M059J (cell line): ENCODE measurements around the gene DLX2. TPM values are rescaled to one million over a fixed set of nuclear protein-coding genes. Genes with fewer than 3 reads are reported as not detected.

Source experiments
- DNase-seq: peaks from one replicate; pipeline ENCODE4 v3.0.0-alpha.2; 2012; ENCODE audit warnings: low read depth
- total RNA-seq: library from RNA; depleted of rRNA; stranded (reverse); fragments of >200 nt; shearing (Covaris generic); gene quantifications from 2 replicates; pipeline ENCODE4 v1.2.3, GENCODE V29; 2014

Gene DLX2
- total RNA-seq, 1 experiment from 2014 or later, result 4.2 TPM

DNA sequence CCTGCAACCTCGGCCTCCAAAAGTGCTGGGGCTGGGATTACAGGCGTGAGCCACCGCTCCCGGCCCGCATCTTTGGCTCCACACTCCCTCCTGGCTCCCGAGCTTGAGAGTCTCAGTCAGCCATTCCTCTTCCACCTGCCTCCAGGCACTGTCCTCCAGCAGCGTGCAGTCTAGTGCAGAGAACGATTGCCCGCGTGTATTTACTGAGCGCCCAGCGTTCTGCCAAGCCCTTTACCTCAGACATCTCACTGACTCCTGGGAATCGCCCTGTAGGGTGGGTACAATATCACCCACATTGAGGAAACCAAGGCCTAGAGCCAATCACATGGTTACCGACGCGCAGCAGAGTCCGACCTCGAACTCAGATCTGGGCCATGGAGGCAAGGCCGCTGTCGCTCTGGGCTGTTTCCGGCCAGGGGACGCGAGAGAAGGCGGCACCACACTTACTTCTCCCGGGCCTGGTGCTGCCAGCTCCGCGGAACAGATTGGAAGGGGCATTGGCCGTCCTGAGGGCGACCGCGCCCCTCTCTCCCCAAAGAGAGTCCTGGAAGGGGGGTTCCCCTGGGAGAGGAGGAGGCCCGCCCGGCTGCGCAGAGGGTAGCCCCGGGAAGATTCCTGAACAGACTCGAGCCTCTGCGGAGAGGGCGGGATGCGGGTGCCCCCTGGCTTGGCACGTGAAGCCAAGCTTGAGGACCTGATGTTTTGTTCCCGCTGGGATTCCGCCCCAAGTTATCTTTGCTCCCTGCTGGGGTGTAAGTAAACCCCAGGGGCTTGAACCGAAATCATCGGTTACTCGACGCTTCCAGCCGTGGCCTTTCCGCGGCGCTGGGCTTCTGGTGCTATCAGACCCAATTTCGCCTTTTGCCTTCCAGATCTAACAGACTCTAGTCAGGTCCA lies 5.2 kb upstream of the DLX2 start:
- no peak for DNase-seq

DNA sequence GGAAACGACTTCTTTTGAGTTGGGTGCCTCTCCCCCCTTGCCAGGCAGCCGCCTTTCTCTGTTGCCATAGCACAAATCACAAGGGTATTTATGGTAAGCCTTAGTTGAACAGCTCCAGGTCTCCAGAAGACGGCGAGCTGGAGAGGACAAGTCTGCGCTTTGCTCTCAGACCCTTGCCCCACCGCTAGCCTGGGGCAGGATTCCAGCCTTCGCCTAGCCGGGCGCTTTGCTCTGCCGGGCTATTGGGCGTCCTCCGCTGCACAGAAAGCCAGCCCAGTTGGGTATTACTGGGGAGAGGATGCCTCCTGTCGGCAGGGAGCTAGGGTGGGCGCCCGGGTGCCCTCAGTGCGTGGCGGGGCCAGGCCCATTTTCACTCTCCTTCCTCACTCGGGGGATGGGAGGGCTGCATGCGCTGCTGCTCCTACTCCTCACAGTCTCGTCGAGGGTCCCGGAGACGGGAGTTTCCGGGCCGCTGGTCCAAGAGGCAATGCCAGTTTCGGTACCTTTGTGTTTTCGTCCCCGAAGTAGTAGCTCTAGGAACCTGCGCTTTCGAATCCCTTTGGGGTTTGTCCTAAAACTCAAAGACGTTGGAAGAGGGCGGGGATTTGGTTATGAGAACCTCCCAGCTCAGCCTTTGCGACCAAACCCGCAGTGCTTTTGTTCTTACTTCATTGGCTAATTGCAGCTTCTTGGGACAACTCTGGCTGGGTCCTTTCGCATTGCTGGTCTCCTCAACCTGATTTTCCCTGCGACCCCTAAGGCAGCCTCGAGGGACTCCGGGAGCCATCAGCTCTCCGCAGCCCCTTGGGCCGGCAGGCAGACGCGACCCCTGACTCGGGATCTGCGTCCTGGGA lies 3.6 kb upstream of the DLX2 start:
- DNase-seq, result peak; percentile 72

DNA sequence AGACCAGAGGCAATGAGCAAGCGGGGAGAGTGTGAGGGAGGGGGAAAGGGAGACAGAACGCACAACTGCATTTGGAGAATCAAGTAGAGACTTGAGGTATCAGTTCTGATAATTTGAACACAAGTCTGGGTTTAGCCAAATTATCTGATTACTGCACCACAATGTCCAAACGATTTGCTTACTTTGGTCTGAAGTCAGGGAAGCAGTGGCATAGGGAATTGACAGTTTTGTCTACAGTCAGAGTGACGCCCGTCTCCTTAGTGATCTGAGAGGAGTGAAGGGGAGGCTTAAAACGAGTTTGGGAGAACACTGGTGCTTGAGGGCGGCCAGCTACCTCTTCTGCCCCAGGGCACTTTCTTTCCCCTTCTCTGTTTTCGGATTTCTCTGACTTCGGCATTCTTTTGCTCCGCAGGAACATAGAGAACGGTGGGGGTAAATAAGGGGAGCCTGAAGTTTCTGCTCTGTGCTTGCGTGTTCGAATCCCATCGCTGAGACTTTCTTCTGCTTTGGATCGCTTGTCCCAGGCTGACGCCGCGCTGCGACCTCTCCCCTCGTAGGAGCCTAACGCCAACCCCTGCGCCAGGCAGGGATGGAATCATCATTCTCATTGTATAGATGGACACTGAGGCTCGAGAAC lies 2.9 kb upstream of the DLX2 start:
- DNase-seq, result no peak

DNA sequence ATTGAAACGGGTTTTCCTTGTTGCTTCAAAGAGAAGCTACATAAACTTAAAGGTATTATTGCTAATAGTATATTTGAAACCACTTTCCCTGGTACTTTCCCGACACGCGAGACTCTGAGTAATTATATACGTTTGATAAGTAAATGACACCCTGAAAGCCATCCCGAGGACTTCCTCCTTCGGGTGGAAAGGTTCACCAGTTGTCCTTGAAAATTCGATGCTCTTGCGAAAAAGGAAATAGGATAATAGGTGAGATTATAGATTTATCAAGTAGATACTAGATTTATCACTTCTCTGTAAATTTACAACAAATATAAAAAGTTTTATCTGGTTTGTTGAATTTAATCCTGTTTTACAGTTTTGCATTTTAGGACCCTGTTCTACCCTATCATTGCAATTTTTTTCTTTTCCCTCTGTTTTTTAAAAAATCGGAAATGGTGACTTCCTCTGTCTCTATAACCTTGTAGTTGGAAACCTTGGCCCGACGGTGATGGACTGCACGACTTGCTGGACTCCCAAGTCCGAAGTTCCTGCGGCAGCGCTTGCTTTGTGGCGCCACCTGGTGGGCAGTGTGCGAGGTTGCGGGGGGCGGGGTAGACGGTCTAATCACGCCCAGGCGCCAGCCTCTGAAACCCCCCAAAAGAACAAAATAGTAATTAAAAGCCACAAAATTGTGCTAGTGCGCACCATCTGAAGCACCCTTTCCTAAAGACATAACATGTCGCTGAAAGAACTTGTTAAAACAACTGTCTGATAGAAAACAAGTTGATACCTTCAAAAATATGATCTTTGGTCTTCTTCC lies 972 bp upstream of the DLX2 start:
- DNase-seq, result peak; percentile 86

DNA sequence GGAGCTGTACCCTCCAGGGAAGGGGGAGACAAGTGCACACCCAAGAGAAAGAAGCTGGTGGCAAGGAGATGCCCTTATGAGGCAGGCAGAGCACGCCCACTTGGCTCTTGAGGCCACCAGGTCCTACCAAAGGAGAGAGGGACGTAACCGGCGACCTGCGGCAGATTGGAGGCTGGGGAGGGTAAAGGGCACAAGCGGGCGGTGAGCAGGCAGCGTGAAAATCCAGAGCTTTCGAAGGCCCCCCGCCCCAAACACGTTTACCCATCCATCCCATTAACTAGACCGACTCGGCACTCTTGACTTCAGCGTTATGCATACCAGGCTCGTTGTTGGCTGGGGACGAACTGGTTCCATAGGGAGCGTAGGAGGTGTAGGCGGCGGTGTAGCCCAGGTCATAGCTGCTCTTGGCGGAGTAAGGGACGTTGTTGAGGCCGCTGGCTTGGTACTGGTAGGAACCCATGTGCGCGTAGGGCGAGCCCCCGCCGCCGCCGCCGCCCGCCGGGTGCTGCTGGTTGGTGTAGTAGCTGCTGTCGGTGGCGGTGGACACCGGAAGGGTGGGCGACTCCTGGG lies 794 bp downstream of the DLX2 start:
- peak; percentile 38 for DNase-seq

DNA sequence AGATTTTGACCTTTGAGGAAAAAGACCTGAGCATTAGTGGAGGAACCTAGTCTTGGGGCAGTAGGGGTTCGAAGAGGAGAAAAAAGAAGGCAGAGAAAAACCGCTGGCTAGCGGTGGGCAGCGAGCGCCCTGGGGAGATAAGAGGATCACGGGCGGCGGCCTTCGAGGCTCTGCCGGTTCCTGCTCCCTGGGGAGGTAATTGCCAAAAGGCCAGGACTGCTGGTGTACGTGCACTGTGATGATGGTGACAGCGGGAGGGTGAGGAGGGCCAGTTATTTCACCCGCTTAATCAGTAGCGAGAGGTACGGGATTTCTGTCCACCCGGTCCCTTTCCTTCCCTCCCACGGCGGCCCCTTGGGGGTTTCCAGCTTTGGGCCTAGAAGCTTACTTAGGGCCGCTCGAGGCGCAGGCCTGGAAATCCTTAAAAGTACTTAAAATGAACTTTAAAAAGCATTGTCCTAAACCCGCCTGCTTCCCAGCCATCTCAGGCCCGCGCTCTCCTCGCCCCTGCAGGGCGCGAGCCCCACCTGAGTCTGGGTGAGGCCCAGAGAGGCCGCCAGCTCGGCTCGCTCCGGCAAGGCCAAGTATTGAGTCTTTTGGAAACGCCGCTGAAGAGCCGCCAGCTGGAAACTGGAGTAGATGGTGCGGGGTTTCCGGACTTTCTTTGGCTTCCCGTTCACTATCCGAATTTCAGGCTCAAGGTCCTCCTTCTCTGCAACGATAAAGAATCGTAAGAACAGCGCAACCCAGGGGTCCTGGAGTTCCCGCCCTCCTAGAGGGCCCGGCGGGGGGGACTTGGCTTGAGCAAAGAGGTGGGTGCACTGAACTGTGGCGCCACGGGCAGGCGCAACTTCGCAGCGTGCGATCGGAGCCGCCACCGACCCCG lies 1.5 kb downstream of the DLX2 start:
- DNase-seq, result no peak

DNA sequence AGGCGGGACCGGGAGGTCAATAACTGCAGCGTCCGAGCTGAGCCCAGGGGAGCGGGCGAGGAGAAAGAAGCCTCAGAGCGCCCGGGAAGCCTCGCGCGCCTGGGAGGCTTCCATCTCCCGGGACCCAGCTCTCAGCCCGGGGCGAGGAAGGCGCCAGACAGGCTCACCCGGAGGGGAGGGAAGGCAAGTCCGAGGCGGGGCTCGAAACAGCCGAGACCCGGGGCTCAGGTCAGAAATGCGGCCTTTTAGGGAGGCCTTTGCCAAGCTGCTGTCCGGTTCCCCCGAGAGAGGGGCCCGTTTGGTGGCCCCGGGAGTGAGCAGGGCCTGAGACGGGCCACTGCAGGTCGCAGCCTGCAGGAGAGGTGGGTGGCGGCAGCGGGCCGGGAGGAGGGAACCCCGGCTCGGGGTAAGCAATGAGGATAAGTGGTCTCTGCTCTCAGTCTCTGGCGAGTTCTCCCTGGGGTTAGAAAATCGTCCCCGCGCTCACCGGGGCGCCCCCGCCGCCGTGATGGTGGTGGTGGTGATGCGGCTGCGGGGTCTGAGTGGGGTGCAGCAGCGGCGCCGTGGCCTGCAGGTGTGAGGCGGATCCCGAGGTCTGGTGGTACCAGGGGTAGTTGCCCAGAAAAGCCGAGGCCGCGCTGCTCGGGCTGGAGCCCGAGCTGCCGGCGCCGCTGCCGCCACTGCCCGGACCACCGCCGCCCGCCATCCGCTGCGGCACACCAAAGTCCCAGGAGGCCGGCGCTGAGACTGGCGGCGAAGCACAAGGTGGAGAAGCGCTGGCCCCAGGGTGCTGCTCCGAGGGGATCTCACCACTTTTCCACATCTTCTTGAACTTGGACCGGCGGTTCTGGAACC lies 2.4 kb downstream of the DLX2 start:
- no peak for DNase-seq

DNA sequence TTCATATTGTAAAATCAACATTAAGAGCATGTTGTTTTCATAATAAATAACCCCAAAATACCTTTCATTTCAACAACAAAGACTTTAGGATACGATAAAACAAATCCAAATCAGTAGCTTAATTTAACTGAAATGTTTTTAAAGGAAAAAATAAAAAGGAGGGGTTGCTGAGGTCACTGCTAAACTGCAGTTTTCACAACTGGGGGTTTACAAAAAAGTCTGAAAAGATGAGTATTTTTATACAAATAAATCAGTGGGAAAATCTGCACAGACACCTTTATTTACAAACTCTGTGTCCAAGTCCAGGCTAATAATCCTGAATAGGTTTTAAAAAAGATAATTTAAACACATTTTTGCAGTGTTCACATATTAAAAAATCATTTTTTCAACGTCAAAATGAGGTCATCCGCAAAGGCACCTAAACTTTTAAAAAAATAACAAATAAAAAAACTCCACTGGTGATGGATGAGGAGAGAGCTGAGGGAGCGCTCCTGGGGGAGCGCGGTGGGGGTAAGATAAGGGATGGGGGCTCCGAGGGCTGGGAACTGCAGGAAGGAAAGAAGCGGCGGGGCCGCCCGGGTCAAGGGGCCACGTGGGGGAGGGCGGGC lies 3.1 kb downstream of the DLX2 start:
- no peak for DNase-seq

DNA sequence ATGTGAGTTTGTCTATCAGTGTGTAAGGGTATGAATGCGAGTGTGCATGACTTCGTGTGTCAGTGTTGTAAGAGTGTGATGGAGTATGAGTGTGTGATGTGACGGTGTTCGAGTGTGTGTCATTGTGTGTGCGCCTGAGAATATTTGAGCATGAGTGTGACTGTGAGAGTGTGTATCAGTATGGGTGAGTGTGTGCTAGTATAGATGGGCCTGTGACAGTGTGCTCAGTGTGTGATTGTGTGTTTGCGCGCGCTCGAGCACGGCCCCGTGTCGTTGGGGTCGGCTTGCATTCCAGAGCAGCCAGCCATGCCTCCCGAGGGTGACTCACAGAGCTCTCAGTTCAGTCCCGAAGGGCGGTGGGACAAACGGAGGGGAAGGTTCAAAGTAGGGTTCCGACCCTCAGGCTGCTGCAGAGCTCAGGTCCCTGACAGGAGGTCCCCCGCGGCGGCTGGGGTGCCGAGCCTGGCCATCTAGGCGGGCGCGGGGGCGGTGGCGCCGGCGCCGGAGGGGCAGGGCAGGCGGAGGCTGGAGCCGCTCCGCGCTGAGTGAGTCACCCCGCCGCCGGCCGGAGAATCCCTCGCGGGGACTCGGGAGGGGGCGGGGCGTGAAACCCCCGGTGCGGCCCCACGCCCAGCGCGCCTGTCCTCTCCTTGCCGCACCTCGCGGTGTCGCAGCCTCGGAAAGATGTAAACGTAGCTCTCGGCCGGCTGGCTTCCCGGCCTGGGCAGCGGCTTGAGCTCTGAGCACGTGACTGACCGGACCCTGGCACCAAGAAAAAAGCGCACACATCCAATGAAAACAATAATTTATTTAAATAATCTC lies 3.8 kb downstream of the DLX2 start:
- peak; percentile 91 for DNase-seq

DNA sequence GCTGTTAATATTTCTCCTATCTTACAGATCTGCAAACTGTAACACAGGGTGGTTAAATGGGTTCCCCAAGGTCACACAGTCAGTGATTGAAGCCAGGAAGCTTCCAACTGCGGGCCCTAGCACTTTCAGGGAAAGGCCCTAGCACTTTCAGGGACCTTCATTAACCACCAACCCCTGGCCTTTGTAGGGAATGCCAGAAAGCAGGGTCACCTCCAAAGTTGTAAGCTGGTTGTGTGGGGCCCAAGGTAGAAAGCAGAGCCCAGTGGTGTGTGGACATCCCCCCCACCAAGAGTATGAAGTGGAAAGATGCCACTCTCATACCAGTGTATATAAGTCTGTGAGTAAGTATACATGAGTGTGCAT lies 4.4 kb downstream of the DLX2 start:
- DNase-seq, result peak; percentile 62

DNA sequence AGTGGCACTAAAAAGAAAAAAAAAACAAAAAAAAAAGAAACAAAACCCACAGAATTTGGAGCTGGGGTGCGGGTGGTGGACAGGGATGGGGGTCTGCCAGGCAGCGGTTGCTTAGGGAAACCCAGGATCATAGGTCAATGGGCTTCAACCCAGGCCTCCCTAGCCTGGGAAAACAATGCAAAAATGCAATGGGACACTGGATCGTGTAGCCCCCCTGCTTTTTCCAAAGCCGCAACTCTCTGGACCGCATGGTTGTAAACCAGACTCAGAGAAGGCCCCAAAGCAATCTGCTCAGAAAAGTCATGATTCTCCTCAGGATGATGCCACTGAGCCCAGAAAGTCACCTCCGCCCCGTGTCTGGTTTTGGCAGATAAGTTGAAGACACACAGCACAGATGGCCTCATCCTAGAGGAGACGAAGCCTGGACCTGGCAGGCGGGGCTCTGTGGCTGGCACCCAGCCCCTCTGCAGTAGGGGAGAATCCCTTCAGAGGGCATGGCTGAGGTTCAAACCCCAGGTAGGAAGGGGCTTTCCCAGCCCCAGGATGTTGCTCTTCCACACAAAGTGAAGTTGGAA lies 5.1 kb downstream of the DLX2 start:
- DNase-seq, result peak; percentile 86

DNA sequence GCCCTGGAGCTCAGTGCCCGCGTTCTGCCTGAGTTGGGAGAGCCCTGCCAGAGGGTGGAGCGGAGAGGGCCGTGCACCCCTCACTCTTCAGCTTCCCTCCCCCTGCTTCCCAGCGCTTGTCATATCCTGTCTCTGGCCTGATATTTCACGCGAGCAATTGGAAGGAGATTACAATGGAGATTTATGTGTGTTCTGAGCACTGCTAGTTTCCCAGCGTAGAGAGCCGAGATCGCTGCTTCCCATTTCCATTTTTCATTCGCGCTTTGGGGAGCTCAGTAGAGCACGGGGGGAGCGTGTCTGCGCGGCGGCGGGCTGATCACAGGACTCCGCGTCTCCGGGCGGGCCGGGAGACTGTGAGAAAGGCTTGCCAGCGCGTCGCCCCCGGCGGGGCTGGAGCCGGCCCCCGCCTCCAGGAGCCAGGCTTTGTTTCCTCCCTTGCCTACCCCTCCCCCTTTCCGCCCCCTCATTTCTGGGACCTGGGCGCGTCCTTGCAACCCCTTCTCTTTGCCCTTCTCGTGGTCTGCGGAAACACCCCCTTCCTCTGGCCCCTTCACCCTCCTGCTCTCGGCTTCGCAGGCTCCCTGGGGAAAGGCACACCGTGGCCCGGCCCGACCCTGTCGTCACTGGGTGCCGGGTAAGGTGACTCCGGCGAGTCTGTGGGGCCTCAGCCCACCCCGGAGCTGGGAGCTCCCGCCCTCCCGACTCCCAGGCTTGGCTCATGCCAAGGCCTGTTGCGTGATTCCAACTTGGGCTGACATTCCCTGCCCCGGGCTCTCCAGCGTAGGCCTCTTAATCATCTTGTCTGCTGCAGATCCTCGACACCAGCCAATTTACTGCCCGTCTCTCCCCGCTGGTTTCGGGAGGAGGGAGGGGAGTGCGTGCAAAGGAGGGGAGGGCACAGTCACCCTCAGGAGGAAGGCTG lies 5.8 kb downstream of the DLX2 start:
- peak; percentile 97 for DNase-seq

DNA sequence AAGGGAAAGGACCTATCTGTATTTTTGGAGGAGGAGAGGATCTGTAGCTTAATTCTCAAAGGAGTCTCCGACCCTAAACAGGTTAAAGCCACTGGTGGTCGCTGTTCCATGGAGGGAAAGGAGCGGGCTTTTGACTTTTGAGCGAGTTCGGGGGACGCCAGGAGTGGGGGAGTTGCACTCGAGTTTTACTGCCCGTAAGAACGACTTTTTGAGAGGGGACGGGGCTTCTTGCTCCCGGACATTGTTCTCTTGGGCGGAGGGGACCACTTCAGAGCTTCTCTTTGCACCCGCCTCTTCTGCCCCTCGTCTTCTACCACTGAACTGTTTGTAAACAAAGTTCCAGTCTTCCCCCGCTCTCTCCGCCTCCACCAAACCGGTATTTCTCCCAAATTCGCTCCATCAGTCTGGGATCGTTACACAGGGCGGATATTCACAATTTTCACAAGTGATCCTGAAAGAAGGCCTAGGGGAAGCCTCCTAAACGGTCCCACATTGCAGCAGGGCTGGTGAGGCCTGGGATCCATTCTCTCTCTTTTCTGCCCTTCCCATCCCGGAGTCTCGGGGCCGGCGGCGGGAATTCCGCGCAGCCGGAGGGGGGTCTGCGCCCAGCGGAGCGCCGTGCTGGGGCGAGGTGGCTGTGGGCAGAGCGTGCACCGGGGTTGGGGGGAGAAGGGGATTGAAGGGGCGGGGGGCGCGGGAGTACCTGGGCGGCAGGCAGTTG lies 6.6 kb downstream of the DLX2 start:
- DNase-seq, result peak; percentile 56

DNA sequence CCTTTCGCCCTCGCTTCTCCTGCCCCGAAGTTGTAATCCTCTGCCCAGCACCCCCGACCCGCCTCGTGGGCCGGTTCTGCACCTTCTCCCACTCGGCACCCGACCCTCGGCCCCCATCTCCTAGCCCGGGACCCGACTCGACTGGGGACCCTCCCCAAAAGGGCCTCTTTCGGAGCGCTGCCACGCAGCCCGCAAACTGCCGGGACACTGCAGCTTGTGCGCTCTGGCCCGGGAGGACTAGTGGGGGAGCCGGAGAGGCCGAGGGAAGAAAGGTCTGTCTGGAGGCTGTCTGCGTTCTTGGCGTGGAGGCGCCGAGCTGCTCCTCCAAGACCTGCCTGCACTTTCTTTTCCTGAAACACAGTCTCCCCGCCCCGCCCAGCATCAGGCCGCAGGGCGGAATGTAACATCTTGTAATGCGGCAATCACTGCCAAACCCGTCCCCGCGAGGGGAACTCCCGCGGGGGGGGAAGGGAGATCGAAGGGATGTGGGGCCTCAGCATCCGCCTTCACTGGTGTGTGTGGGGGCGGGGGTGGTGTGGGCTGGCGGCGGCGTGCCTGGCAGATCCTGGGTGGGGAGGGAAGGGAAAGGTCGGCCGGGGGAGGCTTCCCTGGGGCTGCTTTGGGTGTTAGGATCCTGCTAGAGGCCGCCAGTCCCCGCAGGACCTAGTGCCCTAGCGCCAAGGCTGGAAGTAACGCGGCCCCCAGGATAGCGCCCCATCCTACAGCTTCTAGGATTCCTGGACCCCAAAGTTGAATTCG lies 7.4 kb downstream of the DLX2 start:
- peak; percentile 95 for DNase-seq
